CD8-positive, alpha-beta memory T cell (primary cell): ENCODE results near the gene VPS39. TPM values are rescaled to one million over a fixed set of nuclear protein-coding genes. Genes with fewer than 3 reads are reported as not detected.

ENCODE experiments used
- CTCF ChIA-PET: fragments of 350-600 bp; sonication (Branson Sonifier 250); formaldehyde crosslinking; loops from one replicate; lab custom pipeline; 2021; ENCODE audit warnings: antibody characterized with exemption; lab: Charles Lee
- POLR2A ChIA-PET: fragments of 350-600 bp; sonication (Branson Sonifier 250); formaldehyde crosslinking; loops from one replicate; lab custom pipeline; 2021; ENCODE audit warnings: antibody characterized with exemption; lab: Charles Lee
- DNase-seq, 5 donors: peaks; one replicate each; pipeline versions ENCODE4 v3.0.0 to v3.0.0-alpha.2; 2020 to 2022; ENCODE audit warnings: mixed read lengths in 1 of 5
- H3K27ac ChIP-seq: one replicate; pipeline ENCODE4 v1.7.0; 2013; ENCODE audit warnings: low read depth, mild to moderate bottlenecking, low read length, moderate library complexity
- H3K27me3 ChIP-seq: 2 replicates; pipeline ENCODE4 v1.7.0; 2013; ENCODE audit warnings: low read length, mild to moderate bottlenecking; ENCODE audit not compliant: insufficient read depth, poor library complexity, severe bottlenecking
- H3K36me3 ChIP-seq: 2 replicates; pipeline ENCODE4 v1.7.0; 2013; ENCODE audit warnings: mild to moderate bottlenecking, low read length, moderate library complexity; ENCODE audit not compliant: insufficient read depth
- H3K4me1 ChIP-seq: 2 replicates; pipeline ENCODE4 v1.7.0; 2013; ENCODE audit warnings: mild to moderate bottlenecking, low read length, moderate library complexity; ENCODE audit not compliant: insufficient read depth
- H3K4me3 ChIP-seq: 2 replicates; pipeline ENCODE4 v1.7.0; 2013; ENCODE audit warnings: mild to moderate bottlenecking, low read length
- H3K9me3 ChIP-seq: 2 replicates; pipeline ENCODE4 v1.7.0; 2013; ENCODE audit warnings: mild to moderate bottlenecking, low read length
- H3K27ac Mint-ChIP-seq, 8 donors: one replicate each; pipeline ENCODE4 v1.8.0; 2020 to 2021; ENCODE audit warnings: mixed read lengths in 8 of 8, mild to moderate bottlenecking in 6 of 8, inconsistent platforms in 3 of 8, moderate library complexity in 3 of 8
- H3K27me3 Mint-ChIP-seq, 2 donors: one replicate each; pipeline ENCODE4 v1.8.0; 2020 to 2021; ENCODE audit warnings: mixed read lengths in 2 of 2, mild to moderate bottlenecking in 1 of 2, moderate library complexity in 1 of 2
- H3K36me3 Mint-ChIP-seq, 3 donors: one replicate each; pipeline ENCODE4 v1.8.0; 2020 to 2021; ENCODE audit warnings: mixed read lengths in 3 of 3, inconsistent platforms in 1 of 3, mild to moderate bottlenecking in 1 of 3
- H3K4me1 Mint-ChIP-seq, 3 donors: one replicate each; pipeline ENCODE4 v1.8.0; 2020 to 2021; ENCODE audit warnings: mixed read lengths in 3 of 3, inconsistent platforms in 1 of 3, mild to moderate bottlenecking in 1 of 3
- H3K4me3 Mint-ChIP-seq, 7 donors: one replicate each; pipeline ENCODE4 v1.8.0; 2020 to 2021; ENCODE audit warnings: mixed read lengths in 7 of 7, mild to moderate bottlenecking in 6 of 7, moderate library complexity in 4 of 7, inconsistent platforms in 2 of 7
- H3K9me3 Mint-ChIP-seq, 5 donors: one replicate each; pipeline ENCODE4 v1.8.0; 2020 to 2022; ENCODE audit warnings: mixed read lengths in 5 of 5, mild to moderate bottlenecking in 3 of 5, moderate library complexity in 2 of 5, inconsistent platforms in 1 of 5
- polyA plus RNA-seq: library from polyadenylated mRNA; unstranded; fragments of 300-500 nt; fragmentation: Illumina TruSeq; gene quantifications from one replicate; pipeline ENCODE4 v1.2.3, GENCODE V29; 2021
- total RNA-seq, 2 experiments: library from RNA; stranded (reverse); gene quantifications; one replicate each; pipeline ENCODE4 v1.2.3, GENCODE V29; 2021

The VPS39 gene
- total and polyA plus RNA-seq, 3 experiments from 2014 or later: 39.2 to 49.2 (median 45.5) TPM

GRCh38 chr15:42145546-42146455 is 62.3 kb downstream of the VPS39 start:
- Mint-ChIP-seq H3K27ac (no peak overlapping the region), H3K36me3 (no peaks in the 10 kb centered on the region), H3K4me3 (no peak overlapping the region), H3K4me1 (no peaks in the 10 kb centered on the region), H3K27me3 (peaks cover 6 to 9% of the 10 kb centered on the region in 2 donors), H3K9me3 (no peaks in the 10 kb centered on the region)
- no peak for DNase-seq
- Histone ChIP-seq H3K27me3 (no peaks in the 10 kb centered on the region), H3K27ac (no peak overlapping the region), H3K36me3 (no peaks in the 10 kb centered on the region), H3K9me3 (no peaks in the 10 kb centered on the region), H3K4me1 (no peaks in the 10 kb centered on the region), H3K4me3 (no peak overlapping the region)
- POLR2A ChIA-PET: no interaction called here
- CTCF ChIA-PET: interaction anchor here (0.6 kb wide), 1 partner anchor 520 kb away, joined by 3 read pairs; no protein-coding TSS in a partner anchor

GRCh38 chr15:42144841-42145375 is 63.2 kb downstream of the VPS39 start:
- no peak overlapping the region for H3K4me3 ChIP-seq
- Mint-ChIP-seq H3K4me3 (no peak overlapping the region), H3K9me3 (no peaks in the 10 kb centered on the region), H3K4me1 (no peaks in the 10 kb centered on the region), H3K36me3 (no peaks in the 10 kb centered on the region), H3K27ac (no peak overlapping the region), H3K27me3 (peaks cover 6 to 9% of the 10 kb centered on the region in 2 donors)
- no peaks in the 10 kb centered on the region for H3K36me3 ChIP-seq
- H3K27me3 ChIP-seq: no peaks in the 10 kb centered on the region
- ChIA-PET CTCF (no interaction called here), POLR2A (no interaction called here)
- H3K9me3 ChIP-seq: no peaks in the 10 kb centered on the region
- no peaks in the 10 kb centered on the region for H3K4me1 ChIP-seq
- H3K27ac ChIP-seq: no peak overlapping the region
- no peak for DNase-seq

- H3K36me3 ChIP-seq: no peaks in the 10 kb centered on the region
- ChIA-PET POLR2A (no interaction called here), CTCF (no interaction called here)
- H3K4me1 ChIP-seq: no peaks in the 10 kb centered on the region
- no peak overlapping the region for H3K27ac ChIP-seq
- no peaks in the 10 kb centered on the region for H3K27me3 ChIP-seq
- Mint-ChIP-seq H3K9me3 (no peaks in the 10 kb centered on the region), H3K36me3 (no peaks in the 10 kb centered on the region), H3K27me3 (peaks cover 6 to 9% of the 10 kb centered on the region in 2 donors), H3K4me1 (no peaks in the 10 kb centered on the region), H3K27ac (no peak overlapping the region), H3K4me3 (no peak overlapping the region)
- no peak for DNase-seq
- H3K9me3 ChIP-seq: no peaks in the 10 kb centered on the region
- H3K4me3 ChIP-seq: no peak overlapping the region
These were observed 64.1 kb downstream of the VPS39 start for GRCh38 chr15:42143866-42144625.

GRCh38 chr15:42143356-42143755 is 64.7 kb downstream of the VPS39 start:
- H3K4me3 Mint-ChIP-seq: no peak overlapping the region
- ChIA-PET POLR2A (no interaction called here), CTCF (no interaction called here)
- H3K27me3 Mint-ChIP-seq: peaks cover 6 to 9% of the 10 kb centered on the region in 2 donors
- no peak overlapping the region for H3K4me3 ChIP-seq
- H3K27ac Mint-ChIP-seq: peak overlapping the region in 1 of 8 donors; percentile 20
- no peaks in the 10 kb centered on the region for H3K9me3 ChIP-seq
- no peaks in the 10 kb centered on the region for H3K4me1 Mint-ChIP-seq
- H3K4me1 ChIP-seq: no peaks in the 10 kb centered on the region
- H3K27me3 ChIP-seq: no peaks in the 10 kb centered on the region
- H3K27ac ChIP-seq: no peak overlapping the region
- DNase-seq: no peak
- no peaks in the 10 kb centered on the region for H3K9me3 Mint-ChIP-seq
- no peaks in the 10 kb centered on the region for H3K36me3 ChIP-seq
- H3K36me3 Mint-ChIP-seq: no peaks in the 10 kb centered on the region

GRCh38 chr15:42141795-42142667 is 66.1 kb downstream of the VPS39 start:
- ChIA-PET CTCF (interaction anchor here (1.2 kb wide), 1 partner anchor 12 kb away, joined by 3 read pairs; no protein-coding TSS in a partner anchor), POLR2A (no interaction called here)
- Mint-ChIP-seq H3K36me3 (no peaks in the 10 kb centered on the region), H3K4me3 (no peak overlapping the region), H3K4me1 (no peaks in the 10 kb centered on the region), H3K9me3 (no peaks in the 10 kb centered on the region), H3K27me3 (peaks cover 4 to 9% of the 10 kb centered on the region in 2 donors), H3K27ac (peak overlapping the region in 1 of 8 donors; percentile 33)
- DNase-seq: no peak
- no peaks in the 10 kb centered on the region for H3K4me1 ChIP-seq
- no peaks in the 10 kb centered on the region for H3K27me3 ChIP-seq
- no peak overlapping the region for H3K4me3 ChIP-seq
- no peaks in the 10 kb centered on the region for H3K36me3 ChIP-seq
- no peaks in the 10 kb centered on the region for H3K9me3 ChIP-seq
- no peak overlapping the region for H3K27ac ChIP-seq

- H3K4me3 Mint-ChIP-seq: no peak overlapping the region
- H3K9me3 ChIP-seq: no peaks in the 10 kb centered on the region
- no peak overlapping the region for H3K4me3 ChIP-seq
- no peaks in the 10 kb centered on the region for H3K4me1 Mint-ChIP-seq
- no peaks in the 10 kb centered on the region for H3K27me3 ChIP-seq
- CTCF ChIA-PET: interaction anchor here (1.2 kb wide), 1 partner anchor 11 kb away, joined by 3 read pairs; no protein-coding TSS in a partner anchor
- H3K27ac Mint-ChIP-seq: peak overlapping the region in 1 of 8 donors; percentile 33
- no peak for DNase-seq
- H3K27me3 Mint-ChIP-seq: peaks cover 4 to 12% of the 10 kb centered on the region in 2 donors
- no peaks in the 10 kb centered on the region for H3K4me1 ChIP-seq
- H3K36me3 Mint-ChIP-seq: no peaks in the 10 kb centered on the region
- no peaks in the 10 kb centered on the region for H3K9me3 Mint-ChIP-seq
- POLR2A ChIA-PET: no interaction called here
- H3K36me3 ChIP-seq: no peaks in the 10 kb centered on the region
- H3K27ac ChIP-seq: no peak overlapping the region
These were observed 66.9 kb downstream of the VPS39 start for GRCh38 chr15:42141246-42141645.

- no peak for DNase-seq
- H3K27ac ChIP-seq: no peak overlapping the region
- H3K36me3 Mint-ChIP-seq: no peaks in the 10 kb centered on the region
- H3K4me1 Mint-ChIP-seq: no peaks in the 10 kb centered on the region
- POLR2A ChIA-PET: no interaction called here
- no peaks in the 10 kb centered on the region for H3K9me3 ChIP-seq
- no peaks in the 10 kb centered on the region for H3K36me3 ChIP-seq
- H3K4me3 Mint-ChIP-seq: no peak overlapping the region
- H3K9me3 Mint-ChIP-seq: no peaks in the 10 kb centered on the region
- H3K4me1 ChIP-seq: no peaks in the 10 kb centered on the region
- H3K27me3 Mint-ChIP-seq: peaks cover 4 to 13% of the 10 kb centered on the region in 2 donors
- no peaks in the 10 kb centered on the region for H3K27me3 ChIP-seq
- CTCF ChIA-PET: no interaction called here
- no peak overlapping the region for H3K27ac Mint-ChIP-seq
- no peak overlapping the region for H3K4me3 ChIP-seq
These were observed 67.6 kb downstream of the VPS39 start for GRCh38 chr15:42140383-42141070.
